GM12865 (cell line): ENCODE measurements around the gene APOL3.

ENCODE experiments used
- DNase-seq: peaks from one replicate; pipeline ENCODE4 v3.0.0; 2010; ENCODE audit warnings: low read depth
- H3K4me3 ChIP-seq: 2 replicates; pipeline ENCODE4 v1.5.1; 2011; ENCODE audit warnings: mild to moderate bottlenecking, low read depth, low read length, control low read depth
- CTCF ChIP-seq: IDR thresholded peaks from 2 replicates; pipeline ENCODE4 v1.5.1; 2011; ENCODE audit warnings: low read length, control low read depth, low read depth, inconsistent platforms; ENCODE audit not compliant: insufficient read depth; ENCODE audit errors: missing control alignments

Gene APOL3

GRCh38 chr22:36149441-36149840 lies 11.1 kb downstream of the APOL3 start:
- H3K4me3 ChIP-seq: no peak overlapping the region
- no peak for TF ChIP-seq CTCF
- no peak for DNase-seq

GRCh38 chr22:36148411-36148810 lies 12.1 kb downstream of the APOL3 start:
- TF ChIP-seq CTCF: no peak
- no peak overlapping the region for H3K4me3 ChIP-seq
- no peak for DNase-seq

GRCh38 chr22:36147196-36147791 lies 13.3 kb downstream of the APOL3 start:
- no peak for TF ChIP-seq CTCF
- H3K4me3 ChIP-seq: no peak overlapping the region
- no peak for DNase-seq

- no peak for TF ChIP-seq CTCF
- no peak for DNase-seq
- no peak overlapping the region for H3K4me3 ChIP-seq
Observed at GRCh38 chr22:36145881-36146280, 14.7 kb downstream of the APOL3 start.

- DNase-seq: peak; percentile 42
Observed at GRCh38 chr22:36144886-36145541, 15.5 kb downstream of the APOL3 start.

GRCh38 chr22:36143956-36144355 lies 16.6 kb downstream of the APOL3 start:
- no peak for TF ChIP-seq CTCF
- H3K4me3 ChIP-seq: no peak overlapping the region
- no peak for DNase-seq

More at GRCh38 chr22:36144886-36145541, 15.5 kb downstream of the APOL3 start:
- H3K4me3 ChIP-seq: no peak overlapping the region
- peak; percentile 63 for TF ChIP-seq CTCF
